Measurements from ENCODE around the gene LDLRAD4. TPM values are rescaled to one million over a fixed set of nuclear protein-coding genes. Genes with fewer than 3 reads are reported as not detected.

Gene LDLRAD4
- total RNA-seq, 1 donor from 2014 or later, result 1.4 TPM

DNA sequence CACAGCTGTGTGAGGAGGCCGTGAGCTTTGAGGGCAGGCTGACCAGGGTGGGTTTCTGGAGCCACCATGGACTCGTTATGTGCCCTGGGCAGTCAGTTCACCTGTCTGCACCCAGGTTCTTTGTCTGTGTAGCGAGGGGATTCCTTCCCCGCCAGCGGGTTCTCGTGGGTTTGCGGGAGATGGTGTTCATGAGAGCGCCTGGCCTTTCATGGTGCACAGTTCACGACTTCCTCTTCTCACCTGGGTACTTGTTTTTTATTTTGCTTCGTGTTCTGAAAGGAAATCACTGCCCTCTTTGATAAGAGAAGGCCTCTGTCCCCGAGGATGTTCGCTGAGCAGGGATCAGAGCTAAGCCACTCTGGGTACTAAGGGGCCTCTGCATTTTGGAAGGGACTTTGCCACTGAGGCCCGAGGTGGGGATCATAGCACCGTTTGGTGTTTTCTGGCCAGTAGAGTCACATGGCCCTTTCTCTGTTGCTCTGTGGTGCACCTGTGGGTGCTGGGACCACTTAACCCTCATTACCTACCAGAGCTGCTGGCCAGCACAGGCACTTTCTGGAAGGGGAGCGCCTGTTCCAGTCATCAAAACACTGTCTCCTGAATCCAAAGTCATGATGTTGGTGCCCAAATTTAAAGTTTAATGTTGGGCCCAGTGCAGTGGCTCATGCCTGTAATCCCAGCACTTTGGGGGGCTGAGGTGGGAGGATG, 78.5 kb downstream of the LDLRAD4 start:
- Mint-ChIP-seq H3K27me3 (ENCODE audit: low read depth) (no peaks in the 10 kb centered on the region), H3K4me3 (no peak overlapping the region), H3K9me3 (no peaks in the 10 kb centered on the region), H3K27ac (ENCODE audit: unreplicated experiment) (peak overlapping the region; percentile 86), H3K4me1 (peaks cover 23% of the 10 kb centered on the region), H3K36me3 (ENCODE audit: low read depth) (no peaks in the 10 kb centered on the region)
- DNase-seq (ENCODE audit: low read depth, low spot score), result no peak
- TF ChIP-seq, protein P1, sequence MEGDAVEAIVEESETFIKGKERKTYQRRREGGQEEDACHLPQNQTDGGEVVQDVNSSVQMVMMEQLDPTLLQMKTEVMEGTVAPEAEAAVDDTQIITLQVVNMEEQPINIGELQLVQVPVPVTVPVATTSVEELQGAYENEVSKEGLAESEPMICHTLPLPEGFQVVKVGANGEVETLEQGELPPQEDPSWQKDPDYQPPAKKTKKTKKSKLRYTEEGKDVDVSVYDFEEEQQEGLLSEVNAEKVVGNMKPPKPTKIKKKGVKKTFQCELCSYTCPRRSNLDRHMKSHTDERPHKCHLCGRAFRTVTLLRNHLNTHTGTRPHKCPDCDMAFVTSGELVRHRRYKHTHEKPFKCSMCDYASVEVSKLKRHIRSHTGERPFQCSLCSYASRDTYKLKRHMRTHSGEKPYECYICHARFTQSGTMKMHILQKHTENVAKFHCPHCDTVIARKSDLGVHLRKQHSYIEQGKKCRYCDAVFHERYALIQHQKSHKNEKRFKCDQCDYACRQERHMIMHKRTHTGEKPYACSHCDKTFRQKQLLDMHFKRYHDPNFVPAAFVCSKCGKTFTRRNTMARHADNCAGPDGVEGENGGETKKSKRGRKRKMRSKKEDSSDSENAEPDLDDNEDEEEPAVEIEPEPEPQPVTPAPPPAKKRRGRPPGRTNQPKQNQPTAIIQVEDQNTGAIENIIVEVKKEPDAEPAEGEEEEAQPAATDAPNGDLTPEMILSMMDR (conservative IDR thresholded peaks at IDR 0.05), result no peak

DNA sequence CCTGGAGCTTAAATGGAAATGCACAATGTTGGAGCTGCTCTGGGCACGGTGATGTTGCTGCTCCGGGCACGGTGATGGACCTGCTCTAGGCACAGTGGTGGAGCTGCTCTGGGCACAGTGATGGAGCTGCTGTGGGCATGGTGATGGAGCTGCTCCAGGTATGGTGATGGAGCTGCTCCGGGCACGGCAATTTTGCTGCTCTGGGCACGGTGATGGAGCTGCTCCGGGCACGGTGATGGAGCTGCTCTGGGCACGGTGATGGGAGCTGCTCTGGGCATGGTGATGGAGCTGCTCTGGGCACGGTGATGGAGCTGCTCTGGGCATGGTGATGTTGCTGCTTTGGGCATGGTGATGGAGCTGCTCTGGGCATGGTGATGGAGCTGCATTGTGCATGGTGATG, 79.7 kb downstream of the LDLRAD4 start:
- DNase-seq (ENCODE audit: low read depth, low spot score), result no peak
- TF ChIP-seq, protein P1 (conservative IDR thresholded peaks at IDR 0.05), result no peak
- H3K9me3 Mint-ChIP-seq, result no peaks in the 10 kb centered on the region
- peaks cover 2% of the 10 kb centered on the region for H3K36me3 Mint-ChIP-seq (ENCODE audit: low read depth)
- H3K4me1 Mint-ChIP-seq, result peaks cover 28% of the 10 kb centered on the region
- no peak overlapping the region for H3K27ac Mint-ChIP-seq (ENCODE audit: unreplicated experiment)
- H3K27me3 Mint-ChIP-seq (ENCODE audit: low read depth), result no peaks in the 10 kb centered on the region
- H3K4me3 Mint-ChIP-seq, result no peak overlapping the region

DNA sequence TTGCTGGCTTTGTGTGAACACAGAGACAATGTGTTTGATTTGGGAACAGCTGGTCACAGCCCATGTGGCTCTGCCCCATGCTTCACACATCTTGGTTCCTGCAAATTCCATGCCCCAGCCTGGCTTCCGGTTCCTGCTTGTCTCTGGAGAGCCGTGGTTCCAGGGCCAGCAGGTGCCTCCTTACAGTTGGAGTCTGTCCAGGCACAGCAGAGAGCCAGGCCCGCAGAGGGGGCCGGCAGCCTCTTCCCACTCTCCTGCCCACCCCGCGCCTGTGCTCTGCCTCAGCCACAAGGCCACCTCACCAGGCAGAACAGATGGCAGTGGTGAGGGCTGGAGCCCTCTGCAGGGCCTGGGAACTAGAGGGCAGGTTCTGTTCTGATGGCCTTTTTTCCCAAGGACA, 81.5 kb downstream of the LDLRAD4 start:
- DNase-seq (ENCODE audit: low read depth, low spot score), result no peak
- H3K27ac Mint-ChIP-seq (ENCODE audit: unreplicated experiment), result no peak overlapping the region
- H3K27me3 Mint-ChIP-seq (ENCODE audit: low read depth), result no peaks in the 10 kb centered on the region
- H3K4me1 Mint-ChIP-seq, result peaks cover 17% of the 10 kb centered on the region
- peaks cover 2% of the 10 kb centered on the region for H3K36me3 Mint-ChIP-seq (ENCODE audit: low read depth)
- H3K4me3 Mint-ChIP-seq, result no peak overlapping the region
- TF ChIP-seq, protein P1 (conservative IDR thresholded peaks at IDR 0.05), result no peak
- H3K9me3 Mint-ChIP-seq, result peaks cover 2% of the 10 kb centered on the region

DNA sequence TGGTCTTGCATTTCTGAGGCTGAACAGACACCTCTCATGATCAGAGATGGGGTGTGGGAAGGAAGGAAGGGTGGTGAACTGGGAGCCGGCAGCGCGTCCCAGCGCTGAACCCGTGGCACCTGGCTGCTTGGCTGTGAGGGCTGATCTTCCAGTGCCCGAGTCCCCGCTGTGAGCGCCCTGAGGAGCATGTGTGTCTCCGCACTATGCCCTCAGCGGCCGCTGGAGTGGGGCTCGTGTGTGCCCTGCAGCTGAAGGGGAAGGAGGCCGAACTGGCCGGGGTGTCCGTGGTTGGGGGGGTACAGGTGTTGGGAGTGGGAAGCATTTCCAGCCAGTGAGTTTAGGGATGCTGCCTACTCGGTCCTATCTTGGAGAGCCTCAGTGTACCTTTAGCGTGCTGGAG, 82.2 kb downstream of the LDLRAD4 start:
- H3K27ac Mint-ChIP-seq (ENCODE audit: unreplicated experiment), result no peak overlapping the region
- H3K27me3 Mint-ChIP-seq (ENCODE audit: low read depth), result no peaks in the 10 kb centered on the region
- peaks cover 2% of the 10 kb centered on the region for H3K36me3 Mint-ChIP-seq (ENCODE audit: low read depth)
- no peak overlapping the region for H3K4me3 Mint-ChIP-seq
- H3K9me3 Mint-ChIP-seq, result peaks cover 2% of the 10 kb centered on the region
- peaks cover 17% of the 10 kb centered on the region for H3K4me1 Mint-ChIP-seq
- TF ChIP-seq, protein P1 (conservative IDR thresholded peaks at IDR 0.05), result no peak
- no peak for DNase-seq (ENCODE audit: low read depth, low spot score)

DNA sequence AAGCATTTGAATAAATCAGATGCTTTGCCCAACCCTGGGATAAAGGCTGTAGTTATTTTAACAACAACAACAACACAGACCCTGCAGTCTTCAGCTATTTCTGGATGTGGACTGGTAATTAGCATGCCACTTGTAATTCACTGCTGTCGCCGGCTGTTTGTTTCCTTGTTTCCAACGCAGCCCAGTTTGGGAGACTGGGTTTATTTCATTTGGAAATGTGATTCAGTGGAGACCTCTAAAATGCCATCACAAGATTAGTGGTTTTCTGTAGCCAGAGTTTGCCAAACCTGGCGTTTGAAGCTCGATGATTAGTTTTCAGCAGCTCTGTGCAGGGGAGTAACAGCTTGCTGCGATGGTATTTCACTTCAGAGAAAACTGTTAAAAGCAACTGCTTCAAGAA, 83.5 kb downstream of the LDLRAD4 start:
- H3K27ac Mint-ChIP-seq (ENCODE audit: unreplicated experiment), result no peak overlapping the region
- H3K9me3 Mint-ChIP-seq, result peaks cover 2% of the 10 kb centered on the region
- TF ChIP-seq, protein P1 (conservative IDR thresholded peaks at IDR 0.05), result no peak
- H3K27me3 Mint-ChIP-seq (ENCODE audit: low read depth), result no peaks in the 10 kb centered on the region
- H3K4me1 Mint-ChIP-seq, result peaks cover 17% of the 10 kb centered on the region
- no peak overlapping the region for H3K4me3 Mint-ChIP-seq
- DNase-seq (ENCODE audit: low read depth, low spot score), result no peak
- H3K36me3 Mint-ChIP-seq (ENCODE audit: low read depth), result peaks cover 2% of the 10 kb centered on the region

Measured in neural crest cell (in vitro differentiated cells).